ENCODE measurements around the gene CDK13. TPM values are rescaled to one million over a fixed set of nuclear protein-coding genes. Genes with fewer than 3 reads are reported as not detected.
A peak's percentile ranks its signal among the peaks of the same experiment; 100 is the strongest.

The CDK13 gene
- total and polyA plus RNA-seq, 4 donors: 13.3 to 124 (median 30.8) TPM

- DNase-seq (no peak), ATAC-seq (ENCODE audit: insufficient read depth, low FRiP score) (no peak)
- WGBS, 2 donors: 87 to 94% methylated on average over 4 of the region's 4 CpGs
- no peak overlapping the region for H3K9ac ChIP-seq (ENCODE audit: insufficient read depth in 1 of 2, low read length in 2 of 2)
- peaks cover 0 to 3% (median 0%) of the 10 kb centered on the region in 5 donors for H3K4me1 ChIP-seq (ENCODE audit: control insufficient read depth in 5 of 5, insufficient read depth in 5 of 5, low read length in 5 of 5)
- H3K4me3 ChIP-seq: no peak overlapping the region
- TF ChIP-seq CTCF (IDR thresholded peaks at IDR 0.05; ENCODE audit: control extremely low read depth, extremely low read depth): no peak
- peaks cover 4 to 11% (median 10%) of the 10 kb centered on the region in 4 donors for H3K36me3 ChIP-seq (ENCODE audit: control insufficient read depth in 4 of 4, insufficient read depth in 4 of 4, low read length in 4 of 4)
- no peaks in the 10 kb centered on the region for H3K27me3 ChIP-seq (ENCODE audit: control insufficient read depth in 3 of 3, insufficient read depth in 3 of 3, low read length in 2 of 3)
- H3K9me3 ChIP-seq (ENCODE audit: control insufficient read depth in 4 of 4, insufficient read depth in 3 of 4, low read length in 3 of 4): no peaks in the 10 kb centered on the region
- H3K27ac ChIP-seq (ENCODE audit: low read depth in 1 of 2, low read length in 1 of 2): no peak overlapping the region
Measured at GRCh38 chr7:40003597-40003996, 53.5 kb downstream of the CDK13 start.

- ATAC-seq (ENCODE audit: insufficient read depth, low FRiP score): no peak
- TF ChIP-seq CTCF (IDR thresholded peaks at IDR 0.05; ENCODE audit: control extremely low read depth, extremely low read depth): no peak
- Histone ChIP-seq H3K27me3 (ENCODE audit: control insufficient read depth in 3 of 3, insufficient read depth in 3 of 3, low read length in 2 of 3) (no peaks in the 10 kb centered on the region), H3K4me1 (ENCODE audit: control insufficient read depth in 5 of 5, insufficient read depth in 5 of 5, low read length in 5 of 5) (peaks cover 0 to 3% (median 0%) of the 10 kb centered on the region in 5 donors), H3K9ac (ENCODE audit: insufficient read depth in 1 of 2, low read length in 2 of 2) (no peak overlapping the region), H3K4me3 (no peak overlapping the region), H3K9me3 (ENCODE audit: control insufficient read depth in 4 of 4, insufficient read depth in 3 of 4, low read length in 3 of 4) (no peaks in the 10 kb centered on the region), H3K27ac (ENCODE audit: low read depth in 1 of 2, low read length in 1 of 2) (no peak overlapping the region), H3K36me3 (ENCODE audit: control insufficient read depth in 4 of 4, insufficient read depth in 4 of 4, low read length in 4 of 4) (peaks cover 3 to 14% (median 7%) of the 10 kb centered on the region in 4 donors)
- peak in 2 of 3 donors; percentile 28 to 63 for DNase-seq
- WGBS, 2 donors: 70 to 76% methylated on average over 2 of the region's 2 CpGs
Measured at GRCh38 chr7:40008223-40008815, 58.3 kb downstream of the CDK13 start.

GRCh38 chr7:40009301-40009700, 59.2 kb downstream of the CDK13 start:
- DNase-seq (no peak), ATAC-seq (ENCODE audit: insufficient read depth, low FRiP score) (no peak)
- WGBS, 2 donors: 100% methylated on average over 1 of the region's 1 CpG
- H3K4me1 ChIP-seq (ENCODE audit: control insufficient read depth in 5 of 5, insufficient read depth in 5 of 5, low read length in 5 of 5): peaks cover 0 to 3% (median 0%) of the 10 kb centered on the region in 5 donors
- H3K4me3 ChIP-seq: no peak overlapping the region
- no peak overlapping the region for H3K27ac ChIP-seq (ENCODE audit: low read depth in 1 of 2, low read length in 1 of 2)
- H3K36me3 ChIP-seq (ENCODE audit: control insufficient read depth in 4 of 4, insufficient read depth in 4 of 4, low read length in 4 of 4): peaks cover 0 to 14% (median 3%) of the 10 kb centered on the region in 4 donors
- TF ChIP-seq CTCF (IDR thresholded peaks at IDR 0.05; ENCODE audit: control extremely low read depth, extremely low read depth): no peak
- H3K9me3 ChIP-seq (ENCODE audit: control insufficient read depth in 4 of 4, insufficient read depth in 3 of 4, low read length in 3 of 4): no peaks in the 10 kb centered on the region
- no peaks in the 10 kb centered on the region for H3K27me3 ChIP-seq (ENCODE audit: control insufficient read depth in 3 of 3, insufficient read depth in 3 of 3, low read length in 2 of 3)
- no peak overlapping the region for H3K9ac ChIP-seq (ENCODE audit: insufficient read depth in 1 of 2, low read length in 2 of 2)

- 93 to 94% methylated on average over 4 of the region's 4 CpGs for WGBS, 2 donors
- ATAC-seq (ENCODE audit: insufficient read depth, low FRiP score) (no peak), DNase-seq (no peak)
- no peak for TF ChIP-seq CTCF (IDR thresholded peaks at IDR 0.05; ENCODE audit: control extremely low read depth, extremely low read depth)
- Histone ChIP-seq H3K27ac (ENCODE audit: low read depth in 1 of 2, low read length in 1 of 2) (no peak overlapping the region), H3K36me3 (ENCODE audit: control insufficient read depth in 4 of 4, insufficient read depth in 4 of 4, low read length in 4 of 4) (peaks cover 0 to 17% (median 6%) of the 10 kb centered on the region in 4 donors), H3K9ac (ENCODE audit: insufficient read depth in 1 of 2, low read length in 2 of 2) (no peak overlapping the region), H3K4me3 (no peak overlapping the region), H3K27me3 (ENCODE audit: control insufficient read depth in 3 of 3, insufficient read depth in 3 of 3, low read length in 2 of 3) (no peaks in the 10 kb centered on the region), H3K4me1 (ENCODE audit: control insufficient read depth in 5 of 5, insufficient read depth in 5 of 5, low read length in 5 of 5) (peaks cover 0 to 9% (median 0%) of the 10 kb centered on the region in 5 donors), H3K9me3 (ENCODE audit: control insufficient read depth in 4 of 4, insufficient read depth in 3 of 4, low read length in 3 of 4) (no peaks in the 10 kb centered on the region)
Measured at GRCh38 chr7:40014376-40014775, 64.3 kb downstream of the CDK13 start.
